Hepatocyte (in vitro differentiated cells): ENCODE measurements around the gene OR52I1. TPM values are rescaled to one million over a fixed set of nuclear protein-coding genes. Genes with fewer than 3 reads are reported as not detected.

Experiments used
- DNase-seq: peaks from one replicate; pipeline ENCODE4 v3.0.0-alpha.2; 2016; ENCODE audit warnings: low spot score
- H2AFZ ChIP-seq: fragments of 200-600 bp; sonication (generic); 2 replicates; pipeline ENCODE4 v1.6.0; 2016; ENCODE audit warnings: antibody characterized with exemption, mild to moderate bottlenecking
- H3K27ac ChIP-seq: fragments of 200-600 bp; sonication (generic); 2 replicates; pipeline ENCODE4 v1.5.1; 2016; ENCODE audit warnings: mild to moderate bottlenecking
- H3K27me3 ChIP-seq: fragments of 200-600 bp; sonication (generic); 2 replicates; pipeline ENCODE4 v1.6.1; 2016
- H3K36me3 ChIP-seq: fragments of 200-600 bp; sonication (generic); replicated peaks from 2 replicates; pipeline ENCODE4 v1.5.1; 2016; ENCODE audit warnings: low read depth; ENCODE audit not compliant: insufficient read depth
- H3K4me1 ChIP-seq: fragments of 200-600 bp; sonication (generic); 2 replicates; pipeline ENCODE4 v1.5.1; 2016; ENCODE audit warnings: mild to moderate bottlenecking, moderate library complexity; ENCODE audit not compliant: insufficient read depth
- H3K4me2 ChIP-seq: fragments of 200-600 bp; sonication (generic); 2 replicates; pipeline ENCODE4 v1.6.0; 2016
- H3K4me3 ChIP-seq: fragments of 200-600 bp; sonication (generic); 2 replicates; pipeline ENCODE4 v1.5.1; 2016; ENCODE audit warnings: mild to moderate bottlenecking
- H3K79me2 ChIP-seq: fragments of 200-600 bp; sonication (generic); 2 replicates; pipeline ENCODE4 v1.6.0; 2017; ENCODE audit warnings: mild to moderate bottlenecking
- H3K9me2 ChIP-seq: fragments of 200-600 bp; sonication (generic); replicated peaks from 2 replicates; pipeline ENCODE4 v1.6.0; 2017; ENCODE audit warnings: mild to moderate bottlenecking; ENCODE audit not compliant: insufficient read depth
- H3K9me3 ChIP-seq: fragments of 200-600 bp; sonication (generic); 2 replicates; pipeline ENCODE4 v1.5.1; 2016; ENCODE audit warnings: low read depth, mild to moderate bottlenecking
- H4K20me1 ChIP-seq: fragments of 200-600 bp; sonication (generic); 2 replicates; pipeline ENCODE4 v1.6.0; 2016; ENCODE audit warnings: mild to moderate bottlenecking; ENCODE audit not compliant: insufficient read depth, poor library complexity, severe bottlenecking
- CTCF ChIP-seq: fragments of 200-600 bp; sonication (generic); IDR thresholded peaks from 2 replicates; pipeline ENCODE4 v1.5.1; 2016; ENCODE audit warnings: antibody characterized with exemption, mild to moderate bottlenecking; ENCODE audit not compliant: poor library complexity
- EZH2 ChIP-seq: fragments of 200-600 bp; sonication (generic); IDR thresholded peaks from 2 replicates; pipeline ENCODE4 v1.6.1; 2016; ENCODE audit warnings: antibody characterized with exemption, mild to moderate bottlenecking, borderline replicate concordance
- EZH2phosphoT487 ChIP-seq: fragments of 200-600 bp; sonication (generic); IDR thresholded peaks from one replicate; pipeline ENCODE4 v1.6.1; 2018; ENCODE audit warnings: antibody characterized with exemption, mild to moderate bottlenecking, low read depth, moderate library complexity; ENCODE audit not compliant: unreplicated experiment, severe bottlenecking
- WGBS: methylation state at CpG from one replicate; pipeline ENCODE4 v1.1.6; 2016; ENCODE audit warnings: low lambda C conversion rate; ENCODE audit errors: missing lambda C conversion rate; 5-methylcytosine and 5-hydroxymethylcytosine counted together
- polyA plus RNA-seq: library from polyadenylated mRNA; unstranded; fragments of >200 nt; fragmentation: Nextera tagmentation; extraction: Ambion mirVana; gene quantifications from 2 replicates; pipeline ENCODE4 v1.2.1, GENCODE V29; 2016
- total RNA-seq: library from RNA; depleted of rRNA; stranded (reverse); fragments of >200 nt; gene quantifications from 2 replicates; pipeline ENCODE4 v1.2.3, GENCODE V29; 2014

OR52I1 gene
- not detected in 2 replicates for total RNA-seq
- polyA plus RNA-seq: not detected in 2 replicates

- H3K9me3 ChIP-seq: no peaks in the 10 kb centered on the region
- no peak for DNase-seq
- H3K4me3 ChIP-seq: no peak within 1 kb of the TSS
- no peaks in the 10 kb centered on the region for H3K79me2 ChIP-seq
- H3K9me2 ChIP-seq: no peaks in the 10 kb centered on the region
- H3K27ac ChIP-seq: no peak within 1 kb of the TSS
- H3K27me3 ChIP-seq: no peaks in the 10 kb centered on the region
- H3K4me1 ChIP-seq: no peaks in the 10 kb centered on the region
- no peaks in the 10 kb centered on the region for H4K20me1 ChIP-seq
- TF ChIP-seq CTCF: no peak
- TF ChIP-seq EZH2: no peak
- no peak for TF ChIP-seq EZH2phosphoT487
- WGBS: 86% methylated on average over 1 of the region's 1 CpG
- no peak within 1 kb of the TSS for H3K4me2 ChIP-seq
- H2AFZ ChIP-seq: no peak within 1 kb of the TSS
- no peaks in the 10 kb centered on the region for H3K36me3 ChIP-seq
Observed at GRCh38 chr11:4593739-4594138, at the start of gene OR52I1. OR52I1 (plus strand) TSS chr11:4594039; CDS start chr11:4594039, 0 bp downstream.

GRCh38 chr11:4544891-4545290 is 48.9 kb upstream of the OR52I1 start, which contains the start of gene OR52M1:
OR52M1 (plus strand) TSS chr11:4545191; CDS start chr11:4545191, 0 bp downstream.
- no peak within 1 kb of the TSS for H3K4me3 ChIP-seq

GRCh38 chr11:4546878-4547277 is 47.0 kb upstream of the OR52I1 start:
- no peak for DNase-seq
- Histone ChIP-seq H4K20me1 (no peaks in the 10 kb centered on the region), H3K4me3 (no peak overlapping the region), H3K9me3 (no peaks in the 10 kb centered on the region), H3K4me1 (peaks cover 10% of the 10 kb centered on the region), H3K27me3 (no peaks in the 10 kb centered on the region), H3K27ac (peak overlapping the region; percentile 60), H2AFZ (no peak overlapping the region), H3K79me2 (no peaks in the 10 kb centered on the region), H3K4me2 (peak overlapping the region; percentile 32), H3K9me2 (no peaks in the 10 kb centered on the region), H3K36me3 (no peaks in the 10 kb centered on the region)
- no peak for TF ChIP-seq EZH2phosphoT487
- no peak for TF ChIP-seq EZH2
- TF ChIP-seq CTCF: no peak
- 52% methylated on average over 1 of the region's 1 CpG for WGBS

More at GRCh38 chr11:4544891-4545290, 48.9 kb upstream of the OR52I1 start, which contains the start of gene OR52M1:
- Histone ChIP-seq H3K27ac (no peak within 1 kb of the TSS), H3K36me3 (no peaks in the 10 kb centered on the region), H3K27me3 (no peaks in the 10 kb centered on the region), H3K9me3 (no peaks in the 10 kb centered on the region), H3K9me2 (no peaks in the 10 kb centered on the region), H3K4me1 (peaks cover 10% of the 10 kb centered on the region), H4K20me1 (no peaks in the 10 kb centered on the region), H2AFZ (no peak within 1 kb of the TSS), H3K79me2 (no peaks in the 10 kb centered on the region), H3K4me2 (no peak within 1 kb of the TSS)
- TF ChIP-seq CTCF (no peak), EZH2phosphoT487 (no peak), EZH2 (no peak)
- no peak for DNase-seq
- WGBS: 91% methylated on average over 5 of the region's 5 CpGs

- no peak overlapping the region for H2AFZ ChIP-seq
- TF ChIP-seq CTCF (no peak), EZH2 (no peak), EZH2phosphoT487 (no peak)
- no peaks in the 10 kb centered on the region for H3K36me3 ChIP-seq
- H3K9me3 ChIP-seq: no peaks in the 10 kb centered on the region
- DNase-seq: no peak
- no peaks in the 10 kb centered on the region for H3K79me2 ChIP-seq
- no peaks in the 10 kb centered on the region for H3K9me2 ChIP-seq
- no peak overlapping the region for H3K4me3 ChIP-seq
- no peaks in the 10 kb centered on the region for H4K20me1 ChIP-seq
- H3K27ac ChIP-seq: peak overlapping the region; percentile 60
- no peaks in the 10 kb centered on the region for H3K27me3 ChIP-seq
- H3K4me2 ChIP-seq: peak overlapping the region; percentile 18
- H3K4me1 ChIP-seq: peaks cover 10% of the 10 kb centered on the region
- 53% methylated on average over 4 of the region's 4 CpGs for WGBS
Observed at GRCh38 chr11:4547416-4547815, 46.4 kb upstream of the OR52I1 start.
